Neural progenitor cell (in vitro differentiated cells): ENCODE data around the gene LDAH. TPM values are rescaled to one million over a fixed set of nuclear protein-coding genes. Genes with fewer than 3 reads are reported as not detected.
A peak's percentile ranks its signal among the peaks of the same experiment; 100 is the strongest.

Experiments used
- DNase-seq: peaks from one replicate; pipeline ENCODE4 v3.0.0-alpha.2; 2016; ENCODE audit warnings: low spot score
- H2AFZ ChIP-seq: fragments of 200-600 bp; sonication (generic); replicated peaks from 2 replicates; pipeline ENCODE4 v1.6.1; 2016; ENCODE audit warnings: antibody characterized with exemption
- H3F3A ChIP-seq: fragments of 200-600 bp; sonication (generic); 2 replicates; pipeline ENCODE4 v1.6.1; 2016; ENCODE audit warnings: antibody characterized with exemption, low read depth
- H3K27ac ChIP-seq: fragments of 200-600 bp; sonication (generic); 2 replicates; pipeline ENCODE4 v1.5.1; 2016; ENCODE audit warnings: mild to moderate bottlenecking
- H3K27me3 ChIP-seq: fragments of 200-600 bp; sonication (generic); 2 replicates; pipeline ENCODE4 v1.6.1; 2016; ENCODE audit warnings: mild to moderate bottlenecking, moderate library complexity
- H3K36me3 ChIP-seq: fragments of 200-600 bp; sonication (generic); 2 replicates; pipeline ENCODE4 v1.5.1; 2016
- H3K4me1 ChIP-seq: fragments of 200-600 bp; sonication (generic); 2 replicates; pipeline ENCODE4 v1.6.1; 2016; ENCODE audit warnings: mixed run types
- H3K4me2 ChIP-seq: fragments of 200-600 bp; sonication (generic); 2 replicates; pipeline ENCODE4 v1.6.1; 2016
- H3K4me3 ChIP-seq: fragments of 200-600 bp; sonication (generic); 2 replicates; pipeline ENCODE4 v1.5.1; 2016
- H3K79me2 ChIP-seq: fragments of 200-600 bp; sonication (generic); 2 replicates; pipeline ENCODE4 v1.6.1; 2016; ENCODE audit warnings: low read depth
- H3K9ac ChIP-seq: fragments of 200-600 bp; sonication (generic); 2 replicates; pipeline ENCODE4 v1.6.1; 2016
- H3K9me3 ChIP-seq: fragments of 200-600 bp; sonication (generic); 2 replicates; pipeline ENCODE4 v1.5.1; 2016; ENCODE audit warnings: low read depth
- H4K20me1 ChIP-seq: fragments of 200-600 bp; sonication (generic); 2 replicates; pipeline ENCODE4 v1.6.1; 2016; ENCODE audit warnings: low read depth
- H3K27ac Mint-ChIP-seq: 3 replicates; pipeline ENCODE4 v1.8.0; 2021; ENCODE audit warnings: mixed read lengths
- H3K27me3 Mint-ChIP-seq: 2 replicates; pipeline ENCODE4 v1.8.0; 2022; ENCODE audit warnings: low read depth, mild to moderate bottlenecking, inconsistent platforms, moderate library complexity, mixed read lengths; ENCODE audit not compliant: insufficient read depth
- H3K36me3 Mint-ChIP-seq: 3 replicates; pipeline ENCODE4 v1.8.0; 2021; ENCODE audit warnings: mixed read lengths
- H3K4me1 Mint-ChIP-seq: 3 replicates; pipeline ENCODE4 v1.8.0; 2021; ENCODE audit warnings: mixed read lengths
- H3K4me3 Mint-ChIP-seq: 3 replicates; pipeline ENCODE4 v1.8.0; 2021; ENCODE audit warnings: mild to moderate bottlenecking, moderate library complexity, mixed read lengths
- H3K9me3 Mint-ChIP-seq: 3 replicates; pipeline ENCODE4 v1.8.0; 2020; ENCODE audit warnings: mixed read lengths
- EZH2 ChIP-seq: fragments of 200-600 bp; sonication (generic); IDR thresholded peaks from 2 replicates; pipeline ENCODE4 v1.6.1; 2017; ENCODE audit warnings: antibody characterized with exemption, mild to moderate bottlenecking, moderate library complexity
- EZH2phosphoT487 ChIP-seq: fragments of 200-600 bp; sonication (generic); IDR thresholded peaks from 2 replicates; pipeline ENCODE4 v1.6.1; 2017; ENCODE audit warnings: antibody characterized with exemption
- total RNA-seq: library from RNA; depleted of rRNA; stranded (reverse); fragments of >200 nt; gene quantifications from 2 replicates; pipeline ENCODE4 v1.2.3, GENCODE V29; 2015; ENCODE audit warnings: low replicate concordance
- TF ChIP-seq, protein P1 (sequence below): fragments of 200-600 bp; sonication (generic); IDR thresholded peaks from 2 replicates; pipeline ENCODE4 v1.5.1; 2017; ENCODE audit warnings: antibody characterized with exemption, mild to moderate bottlenecking

The LDAH gene
- total RNA-seq, 1 donor from 2014 or later = 45.2 TPM

DNA sequence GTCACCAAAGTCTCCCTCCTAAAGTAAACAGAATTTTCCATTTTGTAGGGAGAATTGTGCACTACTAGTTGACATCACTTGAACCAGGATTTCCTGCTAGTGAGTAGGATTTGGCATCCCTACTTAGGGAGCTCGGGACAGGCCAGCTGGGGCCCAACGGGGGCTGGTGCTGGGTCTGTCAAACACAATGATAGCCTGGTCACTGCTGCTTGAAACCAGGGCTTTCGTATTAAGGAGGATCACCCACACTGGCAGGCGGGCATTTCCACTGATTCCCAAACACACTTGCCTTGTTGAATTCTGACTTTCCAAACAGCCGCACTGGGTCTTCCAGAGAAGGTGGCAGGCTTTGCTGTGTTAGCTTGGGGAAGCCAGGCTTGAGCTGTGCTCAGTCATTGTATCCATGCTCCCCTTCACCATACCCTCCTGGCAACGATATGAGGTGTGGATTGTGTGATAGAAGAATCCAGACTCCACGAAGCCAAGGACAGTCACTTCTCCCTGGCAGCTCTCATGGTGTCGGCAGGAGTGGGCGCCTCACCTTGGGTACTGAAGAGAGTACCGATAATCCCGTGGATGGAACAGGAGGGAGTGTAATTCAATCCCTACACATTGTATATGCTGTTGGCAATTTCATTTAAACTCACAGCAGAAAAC, 148.5 kb downstream of the LDAH start:
- Histone ChIP-seq H3K9me3 (no peaks in the 10 kb centered on the region), H3K4me1 (peaks cover 23% of the 10 kb centered on the region), H3F3A (peaks cover 12% of the 10 kb centered on the region), H3K9ac (no peak overlapping the region), H3K79me2 (no peaks in the 10 kb centered on the region), H3K27me3 (peaks cover 65% of the 10 kb centered on the region), H3K27ac (no peak overlapping the region), H3K36me3 (no peaks in the 10 kb centered on the region), H3K4me2 (no peak overlapping the region), H4K20me1 (peaks cover 56% of the 10 kb centered on the region), H2AFZ (no peak overlapping the region), H3K4me3 (no peak overlapping the region)
- Mint-ChIP-seq H3K9me3 (no peaks in the 10 kb centered on the region), H3K4me1 (peaks cover 39% of the 10 kb centered on the region), H3K36me3 (peaks cover 4% of the 10 kb centered on the region), H3K4me3 (no peak overlapping the region), H3K27ac (no peak overlapping the region), H3K27me3 (peaks cover 48% of the 10 kb centered on the region)
- TF ChIP-seq, protein P1, sequence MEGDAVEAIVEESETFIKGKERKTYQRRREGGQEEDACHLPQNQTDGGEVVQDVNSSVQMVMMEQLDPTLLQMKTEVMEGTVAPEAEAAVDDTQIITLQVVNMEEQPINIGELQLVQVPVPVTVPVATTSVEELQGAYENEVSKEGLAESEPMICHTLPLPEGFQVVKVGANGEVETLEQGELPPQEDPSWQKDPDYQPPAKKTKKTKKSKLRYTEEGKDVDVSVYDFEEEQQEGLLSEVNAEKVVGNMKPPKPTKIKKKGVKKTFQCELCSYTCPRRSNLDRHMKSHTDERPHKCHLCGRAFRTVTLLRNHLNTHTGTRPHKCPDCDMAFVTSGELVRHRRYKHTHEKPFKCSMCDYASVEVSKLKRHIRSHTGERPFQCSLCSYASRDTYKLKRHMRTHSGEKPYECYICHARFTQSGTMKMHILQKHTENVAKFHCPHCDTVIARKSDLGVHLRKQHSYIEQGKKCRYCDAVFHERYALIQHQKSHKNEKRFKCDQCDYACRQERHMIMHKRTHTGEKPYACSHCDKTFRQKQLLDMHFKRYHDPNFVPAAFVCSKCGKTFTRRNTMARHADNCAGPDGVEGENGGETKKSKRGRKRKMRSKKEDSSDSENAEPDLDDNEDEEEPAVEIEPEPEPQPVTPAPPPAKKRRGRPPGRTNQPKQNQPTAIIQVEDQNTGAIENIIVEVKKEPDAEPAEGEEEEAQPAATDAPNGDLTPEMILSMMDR = no peak
- no peak for TF ChIP-seq EZH2
- TF ChIP-seq EZH2phosphoT487 = no peak
- DNase-seq = no peak

GRCh38 chr2:20673686-20674308, 149.1 kb downstream of the LDAH start:
- no peak for DNase-seq
- H3K9me3 ChIP-seq = no peaks in the 10 kb centered on the region
- Mint-ChIP-seq H3K4me3 (no peak overlapping the region), H3K36me3 (peaks cover 4% of the 10 kb centered on the region), H3K9me3 (no peaks in the 10 kb centered on the region), H3K27me3 (peaks cover 54% of the 10 kb centered on the region), H3K4me1 (peaks cover 39% of the 10 kb centered on the region), H3K27ac (no peak overlapping the region)
- H3K27me3 ChIP-seq = peaks cover 71% of the 10 kb centered on the region
- TF ChIP-seq EZH2phosphoT487 (no peak), EZH2 (no peak)
- TF ChIP-seq, protein P1 = no peak
- H3K9ac ChIP-seq = no peak overlapping the region
- H3F3A ChIP-seq = peaks cover 12% of the 10 kb centered on the region
- H3K36me3 ChIP-seq = no peaks in the 10 kb centered on the region
- H3K79me2 ChIP-seq = no peaks in the 10 kb centered on the region
- H4K20me1 ChIP-seq = peaks cover 63% of the 10 kb centered on the region
- no peak overlapping the region for H3K4me3 ChIP-seq
- peaks cover 25% of the 10 kb centered on the region for H3K4me1 ChIP-seq
- H3K27ac ChIP-seq = no peak overlapping the region
- H2AFZ ChIP-seq = no peak overlapping the region
- no peak overlapping the region for H3K4me2 ChIP-seq

- Mint-ChIP-seq H3K4me1 (peaks cover 42% of the 10 kb centered on the region), H3K27me3 (peaks cover 68% of the 10 kb centered on the region), H3K27ac (no peak overlapping the region), H3K9me3 (no peaks in the 10 kb centered on the region), H3K4me3 (peak overlapping the region; percentile 72), H3K36me3 (peaks cover 7% of the 10 kb centered on the region)
- DNase-seq = peak; percentile 54
- Histone ChIP-seq H4K20me1 (peaks cover 77% of the 10 kb centered on the region), H3K9ac (no peak overlapping the region), H3K27ac (no peak overlapping the region), H3K9me3 (no peaks in the 10 kb centered on the region), H3K36me3 (no peaks in the 10 kb centered on the region), H2AFZ (no peak overlapping the region), H3K79me2 (no peaks in the 10 kb centered on the region), H3K4me3 (peak overlapping the region; percentile 30), H3K4me2 (peak overlapping the region; percentile 49), H3K27me3 (peaks cover 85% of the 10 kb centered on the region), H3K4me1 (peaks cover 28% of the 10 kb centered on the region), H3F3A (peaks cover 10% of the 10 kb centered on the region)
- TF ChIP-seq EZH2phosphoT487 (no peak), EZH2 (no peak)
- TF ChIP-seq, protein P1 = no peak
These were observed 150.5 kb downstream of the LDAH start for GRCh38 chr2:20672201-20672951.
